ENCODE results near the gene FAM20C.

The FAM20C gene

DNA sequence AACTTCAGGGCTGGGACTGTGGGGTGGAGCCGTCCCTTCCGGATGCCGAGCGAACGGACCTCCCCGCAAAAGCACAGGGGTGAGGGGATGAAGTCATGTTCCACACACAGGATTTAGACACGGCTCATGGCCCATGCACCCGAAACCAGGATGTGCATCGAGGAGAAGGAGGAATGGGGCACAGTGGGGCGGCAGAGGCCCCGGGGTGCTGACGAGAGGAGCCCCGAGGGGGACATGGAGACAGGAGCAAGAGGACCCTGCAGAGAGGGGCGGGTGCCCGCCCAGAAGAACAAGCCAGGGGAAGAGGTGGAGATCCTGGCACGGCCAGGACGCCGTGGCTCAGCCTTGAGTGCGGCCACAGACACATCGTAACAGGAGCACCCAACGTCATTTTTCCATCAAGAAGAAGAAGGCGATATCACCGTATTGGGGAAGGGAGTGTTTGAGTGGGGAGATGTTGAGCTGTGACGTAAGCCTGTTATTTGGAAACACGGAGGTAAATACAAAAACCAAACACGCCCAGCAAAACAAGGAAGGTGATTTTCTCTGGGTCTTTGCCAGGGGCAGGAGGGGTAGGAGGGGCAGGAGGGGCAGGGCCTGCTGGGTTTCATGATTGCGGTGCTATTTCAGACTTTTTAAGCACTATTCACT, 72.3 kb downstream of the FAM20C start:
- peaks cover 26% of the 10 kb centered on the region for H3K9me3 ChIP-seq (ENCODE audit: control insufficient read depth, insufficient read depth, low read length)

DNA sequence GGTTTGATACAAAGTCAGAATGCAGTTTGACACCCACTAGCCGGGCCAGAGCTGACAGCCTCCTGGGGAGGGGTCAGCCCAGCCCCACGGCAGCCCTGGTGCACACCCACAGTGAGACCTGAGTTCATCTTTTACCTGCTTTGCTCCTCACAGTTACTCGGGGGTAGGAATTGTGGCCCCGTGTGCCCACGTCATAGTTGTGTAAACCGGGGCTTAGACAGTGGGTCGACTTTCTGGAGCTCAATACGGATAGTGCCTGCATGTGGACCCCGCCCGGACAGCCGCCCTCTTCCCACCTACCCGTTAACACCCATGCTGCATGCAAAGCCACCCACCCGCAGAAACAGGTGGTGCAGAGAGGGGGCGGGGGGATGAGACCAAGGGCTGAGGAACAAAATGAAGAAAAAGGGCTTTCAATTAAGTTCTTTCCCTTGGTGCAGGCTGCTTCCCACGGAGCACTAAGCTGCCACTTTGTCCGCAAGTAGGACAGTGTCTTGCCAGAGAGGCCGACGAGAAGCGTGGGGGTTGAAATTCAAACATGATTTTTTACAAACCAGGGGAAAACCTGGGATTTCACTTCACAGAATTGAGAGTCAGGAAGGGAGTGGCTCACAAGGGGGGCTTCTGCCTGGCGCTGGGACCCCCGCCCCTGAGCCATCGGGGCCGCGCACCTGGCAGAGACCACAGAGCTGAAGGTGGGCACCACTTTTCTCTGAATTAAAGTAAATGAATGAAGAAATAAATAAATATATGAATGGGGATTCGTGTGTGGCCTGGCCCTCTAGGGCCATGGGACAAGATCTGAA, 73.0 kb downstream of the FAM20C start:
- Histone ChIP-seq H3K9me3 (ENCODE audit: control insufficient read depth, insufficient read depth, low read length) (peaks cover 26% of the 10 kb centered on the region), H3K9ac (ENCODE audit: low read depth, low read length) (no peak overlapping the region)

More for the DNA sequence above, 72.3 kb downstream of the FAM20C start:
- H3K9ac ChIP-seq (ENCODE audit: low read depth, low read length), result no peak overlapping the region
- peaks cover 15% of the 10 kb centered on the region for H3K36me3 ChIP-seq (ENCODE audit: control insufficient read depth, insufficient read depth, low read length)
- no peaks in the 10 kb centered on the region for H3K4me1 ChIP-seq (ENCODE audit: control insufficient read depth, insufficient read depth, low read length)
- no peaks in the 10 kb centered on the region for H3K27me3 ChIP-seq (ENCODE audit: control insufficient read depth, insufficient read depth, low read length)
- no peak overlapping the region for H3K4me3 ChIP-seq (ENCODE audit: low read depth, low read length)

DNA sequence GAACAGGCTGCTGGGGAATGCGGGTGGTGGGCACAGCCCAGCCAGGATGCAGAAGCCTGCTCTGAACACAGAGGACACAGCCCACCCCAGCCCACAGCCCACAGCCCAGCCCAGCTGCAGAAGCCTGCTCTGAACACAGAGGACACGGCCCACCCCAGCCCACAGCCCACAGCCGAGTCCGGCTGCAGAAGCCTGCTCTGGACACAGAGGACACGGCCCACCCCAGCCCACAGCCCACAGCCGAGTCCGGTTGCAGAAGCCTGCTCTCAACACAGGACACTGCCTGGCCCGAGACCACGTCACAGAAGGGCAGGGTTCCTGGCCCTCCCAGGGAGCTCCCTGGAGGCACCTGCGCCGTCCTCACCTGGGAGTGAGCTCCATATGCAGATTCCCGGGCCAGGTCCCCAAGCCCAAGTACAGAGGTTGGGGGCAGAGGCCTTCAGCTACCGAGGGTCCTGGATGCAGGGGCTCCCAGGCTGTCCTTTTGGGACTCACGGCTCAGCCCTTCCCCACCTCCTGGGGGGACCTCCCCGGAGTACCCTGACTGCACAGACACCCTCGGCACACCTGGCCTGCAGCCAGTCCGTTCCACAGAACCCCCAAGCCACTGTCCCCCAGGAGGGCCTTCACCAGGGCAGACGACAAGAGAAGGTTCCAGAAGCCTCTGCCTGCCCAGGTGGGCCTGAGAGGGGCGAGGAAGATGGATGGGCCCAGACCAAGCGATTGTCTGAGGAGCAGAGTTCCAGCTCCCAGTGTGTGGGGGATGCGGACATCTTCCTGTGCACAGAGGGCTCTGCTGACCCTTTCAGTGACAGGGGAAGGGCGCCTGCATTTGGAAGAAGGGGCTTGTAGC, 73.9 kb downstream of the FAM20C start:
- no peak overlapping the region for H3K4me3 ChIP-seq (ENCODE audit: low read depth, low read length)
- H3K27me3 ChIP-seq (ENCODE audit: control insufficient read depth, insufficient read depth, low read length), result no peaks in the 10 kb centered on the region
- no peaks in the 10 kb centered on the region for H3K4me1 ChIP-seq (ENCODE audit: control insufficient read depth, insufficient read depth, low read length)
- H3K9ac ChIP-seq (ENCODE audit: low read depth, low read length), result no peak overlapping the region
- peaks cover 18% of the 10 kb centered on the region for H3K9me3 ChIP-seq (ENCODE audit: control insufficient read depth, insufficient read depth, low read length)
- H3K36me3 ChIP-seq (ENCODE audit: control insufficient read depth, insufficient read depth, low read length), result peaks cover 1% of the 10 kb centered on the region

More for the DNA sequence above, 73.0 kb downstream of the FAM20C start:
- Histone ChIP-seq H3K4me3 (ENCODE audit: low read depth, low read length) (no peak overlapping the region), H3K4me1 (ENCODE audit: control insufficient read depth, insufficient read depth, low read length) (no peaks in the 10 kb centered on the region), H3K27me3 (ENCODE audit: control insufficient read depth, insufficient read depth, low read length) (no peaks in the 10 kb centered on the region), H3K36me3 (ENCODE audit: control insufficient read depth, insufficient read depth, low read length) (peaks cover 9% of the 10 kb centered on the region)

DNA sequence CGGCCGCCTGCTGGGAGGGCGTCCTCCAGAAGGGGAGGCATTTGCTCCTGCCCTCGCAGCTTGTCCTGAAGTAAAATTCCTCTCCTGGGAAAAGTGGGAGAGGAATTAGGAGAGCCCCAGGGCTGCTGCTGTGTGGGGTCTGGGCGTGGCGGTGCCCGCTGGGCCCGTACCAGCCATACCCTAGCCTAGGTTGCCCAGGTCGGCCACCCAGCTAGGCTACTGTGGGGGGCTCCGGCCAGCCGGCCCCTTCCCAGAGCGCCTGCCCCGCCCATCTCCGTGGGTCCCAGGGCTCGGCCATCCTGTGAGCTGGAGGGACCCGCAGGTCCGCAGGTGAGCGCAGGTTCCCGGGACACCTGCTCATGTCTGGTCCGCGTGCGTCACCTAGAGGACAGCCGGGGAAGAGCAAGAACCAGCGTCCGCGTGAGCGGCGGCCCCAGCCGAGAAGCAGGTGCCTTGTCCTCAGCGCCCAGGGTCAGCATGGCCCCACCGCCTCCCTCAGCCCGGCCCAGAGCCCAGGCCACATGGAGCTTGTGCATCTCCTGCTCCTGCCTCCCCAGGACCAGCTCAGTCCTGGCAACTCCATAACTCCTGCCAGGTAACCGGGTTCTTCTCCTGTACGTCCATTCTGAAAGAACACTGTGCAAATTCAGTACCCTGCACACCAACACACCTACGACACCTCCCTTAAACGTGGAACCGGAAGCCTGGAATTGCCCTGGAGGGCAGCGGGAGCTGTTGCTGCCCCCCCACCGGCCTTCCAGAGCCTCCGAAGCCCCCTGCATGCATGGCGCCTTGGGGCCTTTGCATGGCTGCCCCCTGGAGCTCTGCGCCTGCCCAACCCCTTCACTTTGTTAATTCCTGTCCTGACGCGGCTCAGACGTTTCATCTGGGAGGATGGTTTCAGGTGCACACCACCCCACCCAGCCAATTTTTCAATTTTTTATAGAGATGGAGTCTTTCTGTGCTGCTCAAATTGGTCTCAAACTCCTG, 74.8 kb downstream of the FAM20C start:
- Histone ChIP-seq H3K4me3 (ENCODE audit: low read depth, low read length) (no peak overlapping the region), H3K27me3 (ENCODE audit: control insufficient read depth, insufficient read depth, low read length) (no peaks in the 10 kb centered on the region), H3K36me3 (ENCODE audit: control insufficient read depth, insufficient read depth, low read length) (no peaks in the 10 kb centered on the region), H3K9ac (ENCODE audit: low read depth, low read length) (no peak overlapping the region), H3K4me1 (ENCODE audit: control insufficient read depth, insufficient read depth, low read length) (no peaks in the 10 kb centered on the region), H3K9me3 (ENCODE audit: control insufficient read depth, insufficient read depth, low read length) (peaks cover 17% of the 10 kb centered on the region)

DNA sequence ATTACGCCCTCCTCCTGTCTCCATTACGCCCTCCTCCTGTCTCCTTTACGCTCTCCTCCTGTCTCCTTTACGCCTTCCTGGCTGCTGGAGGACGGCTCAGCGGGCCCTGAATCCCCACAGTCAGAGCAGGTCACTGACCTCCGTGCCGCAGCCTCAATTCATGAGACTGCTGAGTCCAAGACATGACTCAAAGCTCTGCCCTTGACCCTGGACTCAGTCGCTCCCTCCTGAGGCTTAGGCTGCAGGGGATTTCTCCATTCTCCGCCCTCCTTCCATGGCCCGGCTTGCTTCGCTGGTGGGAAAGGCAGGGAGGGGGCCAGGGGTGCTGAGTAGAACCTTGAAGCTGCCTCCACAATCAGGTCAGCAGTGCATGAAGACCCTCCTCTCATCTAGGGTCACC, 76.6 kb downstream of the FAM20C start:
- no peak overlapping the region for H3K4me3 ChIP-seq (ENCODE audit: low read depth, low read length)
- no peaks in the 10 kb centered on the region for H3K36me3 ChIP-seq (ENCODE audit: control insufficient read depth, insufficient read depth, low read length)
- H3K27me3 ChIP-seq (ENCODE audit: control insufficient read depth, insufficient read depth, low read length), result no peaks in the 10 kb centered on the region
- no peaks in the 10 kb centered on the region for H3K4me1 ChIP-seq (ENCODE audit: control insufficient read depth, insufficient read depth, low read length)
- no peak overlapping the region for H3K9ac ChIP-seq (ENCODE audit: low read depth, low read length)
- peaks cover 11% of the 10 kb centered on the region for H3K9me3 ChIP-seq (ENCODE audit: control insufficient read depth, insufficient read depth, low read length)

DNA sequence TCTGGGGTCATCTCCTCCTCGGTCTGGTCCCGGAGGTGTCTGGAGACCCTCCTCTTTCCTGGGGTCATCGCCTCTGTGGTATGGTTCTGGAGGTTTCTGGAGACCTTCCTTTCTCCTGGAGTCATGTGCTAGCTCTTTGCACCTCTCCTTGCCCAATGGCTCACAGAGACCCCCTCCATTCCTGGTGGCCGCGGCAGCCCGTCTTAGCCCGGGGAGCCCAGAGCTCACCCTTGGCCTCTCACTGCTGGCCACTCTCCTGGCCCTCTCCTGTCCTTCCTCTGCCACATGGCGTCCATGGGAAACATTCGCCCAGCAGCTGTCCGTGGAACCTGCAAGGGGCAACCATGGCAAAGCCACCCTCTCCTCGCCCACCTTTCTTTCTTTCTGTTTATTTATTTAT, 77.3 kb downstream of the FAM20C start:
- Histone ChIP-seq H3K4me3 (ENCODE audit: low read depth, low read length) (no peak overlapping the region), H3K9me3 (ENCODE audit: control insufficient read depth, insufficient read depth, low read length) (peaks cover 11% of the 10 kb centered on the region), H3K27me3 (ENCODE audit: control insufficient read depth, insufficient read depth, low read length) (no peaks in the 10 kb centered on the region), H3K9ac (ENCODE audit: low read depth, low read length) (no peak overlapping the region), H3K36me3 (ENCODE audit: control insufficient read depth, insufficient read depth, low read length) (no peaks in the 10 kb centered on the region), H3K4me1 (ENCODE audit: control insufficient read depth, insufficient read depth, low read length) (no peaks in the 10 kb centered on the region)

DNA sequence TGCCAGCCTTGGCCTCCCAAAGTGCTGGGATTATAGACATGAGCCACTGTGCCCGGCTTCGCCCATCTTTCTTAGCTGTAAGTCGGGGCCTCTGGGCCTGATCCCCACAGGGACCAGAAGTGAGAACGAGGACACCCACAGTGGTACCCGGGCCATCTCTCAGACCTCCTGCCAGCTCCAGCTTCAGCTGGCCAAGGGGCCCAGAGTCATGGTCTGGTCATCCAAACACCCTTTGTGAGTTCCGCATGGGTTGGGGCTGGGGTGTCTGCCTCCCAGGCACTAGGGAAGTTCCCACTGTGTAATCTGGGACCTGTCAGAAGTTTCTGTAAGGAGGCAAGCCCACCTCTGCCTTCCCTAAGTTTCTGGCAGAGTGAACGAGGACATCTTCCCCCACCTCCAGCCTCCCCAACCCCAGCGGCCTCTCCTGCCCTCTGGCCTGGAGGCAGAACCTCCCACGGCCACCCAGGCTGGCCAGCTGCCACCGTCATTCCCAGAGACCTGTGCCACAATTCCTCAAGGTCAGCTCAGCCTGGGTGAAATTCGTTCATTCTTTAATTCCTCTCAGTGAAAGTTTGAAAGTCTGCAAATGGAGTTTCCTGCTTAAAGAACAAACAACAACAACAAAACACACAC, 78.1 kb downstream of the FAM20C start:
- Histone ChIP-seq H3K9me3 (ENCODE audit: control insufficient read depth, insufficient read depth, low read length) (peaks cover 15% of the 10 kb centered on the region), H3K27me3 (ENCODE audit: control insufficient read depth, insufficient read depth, low read length) (no peaks in the 10 kb centered on the region), H3K36me3 (ENCODE audit: control insufficient read depth, insufficient read depth, low read length) (no peaks in the 10 kb centered on the region)

DNA sequence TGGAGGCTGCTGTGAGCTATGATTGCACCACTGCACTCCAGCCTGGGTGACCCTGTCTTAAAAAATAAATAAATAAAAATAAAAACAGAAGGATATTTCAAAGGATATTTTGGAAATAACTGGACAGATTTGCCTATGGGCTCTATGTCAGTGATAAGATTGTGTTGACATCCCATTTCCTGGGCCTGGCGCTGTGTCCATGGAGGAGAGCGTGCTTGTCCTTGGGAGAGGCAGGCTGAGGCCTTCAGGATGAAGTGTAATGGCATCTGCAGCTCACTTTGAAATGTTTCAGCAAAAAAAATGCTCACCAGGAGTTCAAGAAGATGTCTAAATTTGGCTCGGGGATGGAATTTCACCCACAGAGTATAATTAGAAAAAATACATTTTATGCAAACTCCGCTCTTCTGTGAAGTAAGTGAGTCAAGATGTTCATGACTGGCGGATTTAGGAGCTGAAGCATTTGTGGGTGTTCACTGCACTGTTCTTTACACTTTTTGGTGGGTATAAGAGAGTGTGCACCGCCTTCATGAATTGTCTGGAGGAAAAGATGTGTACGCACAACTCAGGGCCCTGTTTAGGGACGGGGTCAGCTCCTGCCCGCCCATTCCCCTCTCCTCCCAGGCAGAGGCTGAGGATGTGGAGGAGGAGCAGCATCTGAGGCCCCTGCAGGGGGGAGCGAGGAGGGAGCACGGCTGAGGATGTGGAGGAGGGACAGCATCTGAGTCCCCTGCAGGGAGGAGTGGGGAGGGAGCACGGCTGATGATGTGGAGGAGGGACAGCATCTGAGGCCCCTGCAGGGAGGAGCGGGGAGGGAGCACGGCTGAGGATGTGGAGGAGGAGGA, 79.1 kb downstream of the FAM20C start:
- Histone ChIP-seq H3K4me3 (ENCODE audit: low read depth, low read length) (no peak overlapping the region), H3K9me3 (ENCODE audit: control insufficient read depth, insufficient read depth, low read length) (peaks cover 20% of the 10 kb centered on the region), H3K36me3 (ENCODE audit: control insufficient read depth, insufficient read depth, low read length) (no peaks in the 10 kb centered on the region), H3K4me1 (ENCODE audit: control insufficient read depth, insufficient read depth, low read length) (no peaks in the 10 kb centered on the region), H3K27me3 (ENCODE audit: control insufficient read depth, insufficient read depth, low read length) (no peaks in the 10 kb centered on the region), H3K9ac (ENCODE audit: low read depth, low read length) (no peak overlapping the region)

More for the DNA sequence above, 78.1 kb downstream of the FAM20C start:
- no peaks in the 10 kb centered on the region for H3K4me1 ChIP-seq (ENCODE audit: control insufficient read depth, insufficient read depth, low read length)
- no peak overlapping the region for H3K9ac ChIP-seq (ENCODE audit: low read depth, low read length)
- H3K4me3 ChIP-seq (ENCODE audit: low read depth, low read length), result no peak overlapping the region

DNA sequence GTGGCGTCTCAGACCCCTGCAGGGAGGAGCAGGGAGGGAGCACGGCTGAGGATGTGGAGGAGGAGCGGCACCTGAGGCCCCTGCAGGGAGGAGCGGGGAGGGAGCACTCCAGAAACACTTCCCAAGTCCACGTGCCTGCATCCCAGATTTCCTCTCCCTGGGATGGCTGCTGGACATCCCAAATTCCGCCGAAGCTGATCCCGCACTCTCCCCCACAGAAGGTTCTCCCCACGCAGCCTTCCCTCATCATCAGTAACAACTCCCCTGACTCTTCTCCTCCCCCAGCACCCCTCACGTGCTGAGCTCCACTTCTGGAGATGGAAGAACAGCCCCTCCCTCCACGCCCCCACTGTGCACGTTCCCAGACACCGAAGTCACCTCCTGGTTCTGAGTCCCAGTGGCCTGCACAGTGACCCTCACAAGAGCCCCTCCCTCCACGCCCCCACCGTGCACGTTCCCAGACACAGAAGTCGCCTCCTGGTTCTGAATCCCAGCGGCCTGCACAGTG, 79.8 kb downstream of the FAM20C start:
- no peaks in the 10 kb centered on the region for H3K4me1 ChIP-seq (ENCODE audit: control insufficient read depth, insufficient read depth, low read length)
- H3K9ac ChIP-seq (ENCODE audit: low read depth, low read length), result no peak overlapping the region
- no peaks in the 10 kb centered on the region for H3K36me3 ChIP-seq (ENCODE audit: control insufficient read depth, insufficient read depth, low read length)
- H3K27me3 ChIP-seq (ENCODE audit: control insufficient read depth, insufficient read depth, low read length), result no peaks in the 10 kb centered on the region
- no peak overlapping the region for H3K4me3 ChIP-seq (ENCODE audit: low read depth, low read length)
- peaks cover 20% of the 10 kb centered on the region for H3K9me3 ChIP-seq (ENCODE audit: control insufficient read depth, insufficient read depth, low read length)

DNA sequence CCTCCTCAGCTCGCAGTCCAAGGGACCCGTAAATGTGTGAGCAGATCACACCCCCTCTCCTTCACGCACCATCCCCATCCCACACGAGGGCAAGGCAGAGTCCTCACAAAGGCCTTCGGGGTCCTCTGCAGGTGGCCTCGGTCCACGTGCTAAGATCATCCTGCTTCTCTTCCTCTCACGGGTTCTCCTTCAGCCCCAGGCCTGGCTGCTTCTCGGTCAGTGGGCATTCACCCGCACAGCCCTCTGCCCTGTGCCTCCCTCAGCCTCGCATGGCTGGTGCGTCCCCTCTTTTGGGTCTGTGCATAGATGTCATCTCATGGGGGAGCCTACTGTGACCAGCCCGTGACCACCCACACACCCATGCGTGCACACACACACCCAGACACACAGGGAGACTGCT, 80.3 kb downstream of the FAM20C start:
- H3K27me3 ChIP-seq (ENCODE audit: control insufficient read depth, insufficient read depth, low read length), result no peaks in the 10 kb centered on the region
- H3K9ac ChIP-seq (ENCODE audit: low read depth, low read length), result no peak overlapping the region
- H3K4me3 ChIP-seq (ENCODE audit: low read depth, low read length), result no peak overlapping the region
- H3K36me3 ChIP-seq (ENCODE audit: control insufficient read depth, insufficient read depth, low read length), result no peaks in the 10 kb centered on the region
- H3K9me3 ChIP-seq (ENCODE audit: control insufficient read depth, insufficient read depth, low read length), result peaks cover 20% of the 10 kb centered on the region
- no peaks in the 10 kb centered on the region for H3K4me1 ChIP-seq (ENCODE audit: control insufficient read depth, insufficient read depth, low read length)
